ENCODE data around the gene CZIB.
"Not testable (repeated sequence)": the region's sequence is repeated elsewhere in the genome, so short reads cannot be mapped to it uniquely, and the experiment has no call there.

CZIB gene

GRCh38 chr1:53238197-53239155, 18.0 kb upstream of the CZIB start, which contains the start of gene MAGOH:
TSS of gene MAGOH (minus strand) at chr1:53238518. CDS start at chr1:53238448, 70 bp downstream.
- DNase-seq = peak; percentile 92

GRCh38 chr1:53237638-53238037, 17.2 kb upstream of the CZIB start:
- DNase-seq = no peak

GRCh38 chr1:53220962-53221286, 490 bp upstream of the CZIB start:
- no peak for DNase-seq

- DNase-seq = peak; percentile 51
These were observed 723 bp downstream of the CZIB start for GRCh38 chr1:53219711-53220110.

GRCh38 chr1:53218201-53218600, 2.2 kb downstream of the CZIB start:
- no peak for DNase-seq

- no peak for DNase-seq
These were observed 6.0 kb downstream of the CZIB start for GRCh38 chr1:53214376-53214940.

GRCh38 chr1:53210954-53211353, 9.5 kb downstream of the CZIB start:
- no peak for DNase-seq

GRCh38 chr1:53210352-53210751, 10.1 kb downstream of the CZIB start:
- no peak for DNase-seq

- no peak for DNase-seq
These were observed 12.7 kb downstream of the CZIB start for GRCh38 chr1:53207726-53208125.

- no peak for DNase-seq
These were observed 13.6 kb downstream of the CZIB start for GRCh38 chr1:53206735-53207379.

GRCh38 chr1:53206083-53206685, 14.2 kb downstream of the CZIB start:
- DNase-seq = not testable (repeated sequence)

GRCh38 chr1:53205496-53205895, 14.9 kb downstream of the CZIB start:
- not testable (repeated sequence) for DNase-seq

- no peak for DNase-seq
These were observed 17.0 kb downstream of the CZIB start for GRCh38 chr1:53203466-53203865.

- no peak for DNase-seq
These were observed 22.2 kb downstream of the CZIB start for GRCh38 chr1:53198241-53198651.

- no peak for DNase-seq
These were observed 22.9 kb downstream of the CZIB start for GRCh38 chr1:53197291-53198200.

- DNase-seq = peak; percentile 89
These were observed 23.7 kb downstream of the CZIB start, which contains the start of gene CPT2 for GRCh38 chr1:53196485-53197290. TSS of gene CPT2 (plus strand) at chr1:53196824. CDS start at chr1:53196944, 120 bp downstream.

GRCh38 chr1:53196017-53196484, 24.4 kb downstream of the CZIB start:
- peak; percentile 42 for DNase-seq

- DNase-seq = no peak
These were observed 25.0 kb downstream of the CZIB start for GRCh38 chr1:53195246-53196016.

- DNase-seq = no peak
These were observed 30.2 kb downstream of the CZIB start for GRCh38 chr1:53190210-53190611.

GRCh38 chr1:53189061-53189460, 31.4 kb downstream of the CZIB start:
- no peak for DNase-seq

Data from NCI-H510A treated with DMSO at 0.1 percent for 48 hours (cell line).